ENCODE measurements around the gene GRIK4.

The GRIK4 gene

DNA sequence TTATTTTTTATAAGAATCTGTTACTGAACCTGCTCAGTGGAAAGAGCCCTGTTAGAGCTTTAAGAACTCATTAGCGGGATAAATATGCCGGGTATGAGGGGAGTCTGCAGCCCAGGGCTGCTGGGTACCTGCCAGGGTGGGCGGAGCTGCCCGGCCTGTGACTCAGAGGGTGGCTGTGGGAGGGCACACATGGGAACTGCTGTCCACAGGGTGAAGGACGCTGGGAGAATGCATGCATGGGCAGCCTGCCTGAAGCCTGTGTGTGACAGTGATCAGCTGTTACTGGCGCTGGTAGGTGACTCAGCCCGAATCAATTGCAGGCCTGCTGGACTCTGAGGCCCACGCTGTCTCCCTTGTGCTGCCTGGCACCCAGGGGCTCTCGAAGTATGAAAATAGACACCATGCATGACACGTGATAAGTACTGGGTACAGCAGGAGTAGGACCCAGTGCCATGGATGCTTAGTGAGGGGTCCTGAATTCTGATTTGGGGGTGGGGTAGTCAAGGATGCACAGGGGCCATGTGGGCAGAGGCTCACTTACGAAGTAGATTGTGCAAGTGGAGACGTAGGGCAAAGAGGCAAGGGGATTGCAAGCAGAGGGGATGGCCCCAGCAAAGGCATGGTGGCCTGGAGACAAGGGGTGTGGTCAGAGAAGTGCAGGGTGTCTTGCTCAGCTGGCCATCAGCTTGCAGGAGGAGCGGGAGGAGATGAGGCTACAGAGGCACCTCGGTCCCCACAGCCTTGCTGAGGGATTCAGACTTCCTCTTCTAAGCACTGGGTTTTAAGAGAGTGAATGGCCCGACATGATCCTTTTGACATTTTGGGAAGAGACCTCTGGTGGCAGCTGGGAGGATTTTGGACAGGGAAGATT, 36.5 kb downstream of the GRIK4 start:
- no peak for DNase-seq (ENCODE audit: low read depth in 3 of 3)

DNA sequence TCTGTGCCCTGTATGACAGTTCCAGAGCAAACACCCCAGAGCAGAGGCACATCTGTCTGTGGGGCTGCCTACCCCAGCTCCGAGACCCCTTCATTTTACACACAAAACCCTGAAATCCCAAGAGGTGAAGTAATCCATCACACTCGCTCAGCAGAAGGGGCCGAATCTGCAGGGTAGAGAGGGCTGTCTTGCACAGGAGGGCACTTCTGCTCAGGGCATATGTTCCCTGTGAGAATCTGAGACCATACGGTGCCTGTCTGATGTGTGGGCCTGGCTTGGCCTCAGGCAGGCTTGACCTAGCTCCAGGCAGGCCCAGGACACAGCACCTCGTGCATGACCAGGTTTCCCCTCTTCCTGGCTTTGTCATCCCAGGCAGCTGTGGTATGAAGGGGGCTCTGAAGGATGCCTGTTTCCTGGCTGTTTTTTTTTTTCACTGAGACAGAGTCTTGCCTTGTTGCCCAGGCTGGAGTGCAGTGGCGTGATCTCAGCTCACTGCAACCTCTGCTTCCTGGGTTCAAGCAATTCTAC, 37.2 kb downstream of the GRIK4 start:
- DNase-seq (ENCODE audit: low read depth in 3 of 3): no peak

DNA sequence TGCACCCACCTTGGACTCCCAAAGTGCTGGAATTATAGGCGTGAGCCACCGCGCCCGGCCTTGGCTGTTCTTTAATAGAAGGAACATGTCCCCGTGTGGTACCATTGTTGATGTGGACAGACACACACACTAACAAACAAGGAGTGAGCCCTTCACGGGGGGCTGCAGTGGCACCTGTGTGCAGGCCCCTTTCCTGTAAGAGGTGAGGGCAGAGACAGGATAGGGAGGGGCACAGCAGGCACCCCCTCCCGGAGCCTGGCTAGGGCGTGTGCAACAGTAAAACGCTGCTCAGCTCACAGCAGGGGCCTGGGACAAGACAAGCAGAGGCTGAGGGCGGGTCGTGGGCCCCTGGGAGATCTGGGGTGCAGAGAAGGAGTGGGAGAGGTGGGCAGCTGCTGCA, 37.8 kb downstream of the GRIK4 start:
- DNase-seq (ENCODE audit: low read depth in 3 of 3): no peak

DNA sequence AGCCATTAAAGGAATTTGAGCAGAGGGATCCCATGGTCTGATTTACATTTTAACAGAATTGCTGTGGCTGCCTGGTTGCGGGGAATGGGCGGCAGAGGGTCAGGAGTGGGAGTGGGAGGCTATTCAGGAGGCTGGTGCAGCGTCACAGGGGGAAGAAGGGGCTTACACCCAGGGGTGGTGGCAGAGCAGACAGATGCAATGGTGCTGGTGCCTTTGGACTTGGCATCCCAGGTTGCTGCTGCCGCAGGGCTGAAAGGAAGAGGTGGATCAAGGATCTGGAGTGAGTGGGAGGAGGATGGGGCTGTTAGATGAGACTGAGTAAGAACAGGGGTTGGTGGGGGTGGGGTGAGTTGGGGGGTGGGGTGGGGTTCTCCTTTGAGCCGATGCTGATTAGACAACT, 38.5 kb downstream of the GRIK4 start:
- no peak for DNase-seq (ENCODE audit: low read depth in 3 of 3)

DNA sequence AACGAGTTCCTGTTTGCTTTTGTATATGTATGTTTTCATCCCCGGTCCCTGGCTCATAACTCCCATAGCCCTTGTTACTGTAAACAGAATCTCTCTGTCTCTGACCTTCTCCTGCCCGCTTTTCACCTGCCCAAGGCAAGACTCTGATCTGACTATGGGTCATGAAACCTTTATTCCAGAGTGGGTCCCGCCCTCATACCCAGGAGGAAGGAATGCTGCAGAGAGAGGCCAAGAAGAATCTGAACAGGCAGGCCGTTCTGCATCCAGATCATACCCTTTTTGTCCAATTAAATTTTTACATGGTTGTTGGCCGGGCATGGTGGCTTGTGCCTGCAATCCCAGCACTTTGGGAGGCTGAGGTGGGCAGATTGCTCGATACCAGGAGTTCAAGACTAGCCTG, 39.6 kb downstream of the GRIK4 start:
- no peak for DNase-seq (ENCODE audit: low read depth in 3 of 3)

DNA sequence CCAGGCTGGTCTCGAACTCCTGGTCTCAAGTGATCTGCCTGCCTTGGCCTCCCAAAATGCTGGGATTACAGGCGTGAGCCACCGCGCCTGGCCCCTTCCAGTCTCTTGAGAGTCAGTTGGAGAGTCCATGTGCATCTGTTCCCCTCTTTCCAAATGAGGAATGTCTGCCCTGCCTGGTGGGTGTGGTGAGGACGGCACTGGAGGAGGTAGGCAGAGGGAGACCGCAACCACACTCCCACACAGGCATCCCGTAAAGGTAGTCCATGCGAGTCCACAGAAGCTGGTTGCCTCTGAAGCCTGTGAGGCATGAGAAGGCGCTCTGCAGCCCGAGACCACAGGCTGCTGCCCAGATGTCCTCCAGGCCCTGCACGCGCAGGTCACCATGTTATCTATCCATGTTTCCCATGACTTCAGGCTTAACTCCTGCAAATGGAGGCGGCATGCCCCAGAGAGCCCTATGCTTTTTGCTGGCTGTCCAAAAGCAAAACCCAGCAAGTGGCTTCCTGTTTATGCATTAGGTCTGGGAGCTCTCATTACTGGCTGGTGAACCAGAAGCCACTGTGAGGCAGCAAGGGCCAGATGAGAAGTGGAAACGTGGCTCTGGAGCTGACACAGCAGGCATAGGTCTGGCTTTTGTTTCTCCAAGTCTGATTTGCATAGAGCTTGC, 43.4 kb downstream of the GRIK4 start:
- no peak for DNase-seq (ENCODE audit: low read depth in 3 of 3)

DNA sequence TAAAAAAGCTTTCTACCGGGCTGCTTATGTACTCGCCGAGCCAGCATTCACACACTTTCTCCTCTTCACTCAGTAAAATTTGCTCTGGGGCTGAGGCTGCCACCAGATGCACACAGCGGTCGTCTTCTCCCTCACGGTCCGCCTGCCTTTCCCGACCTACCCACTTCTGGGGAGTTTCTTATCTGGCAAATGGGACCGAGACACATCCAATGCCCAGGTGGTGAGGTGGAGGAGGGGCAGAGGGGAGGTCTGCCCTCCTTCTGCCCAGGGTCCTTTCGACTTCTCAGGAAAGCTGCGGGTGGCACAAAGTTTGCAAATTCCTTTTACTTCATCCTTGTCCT, 43.9 kb downstream of the GRIK4 start:
- DNase-seq (ENCODE audit: low read depth in 3 of 3): no peak

DNA sequence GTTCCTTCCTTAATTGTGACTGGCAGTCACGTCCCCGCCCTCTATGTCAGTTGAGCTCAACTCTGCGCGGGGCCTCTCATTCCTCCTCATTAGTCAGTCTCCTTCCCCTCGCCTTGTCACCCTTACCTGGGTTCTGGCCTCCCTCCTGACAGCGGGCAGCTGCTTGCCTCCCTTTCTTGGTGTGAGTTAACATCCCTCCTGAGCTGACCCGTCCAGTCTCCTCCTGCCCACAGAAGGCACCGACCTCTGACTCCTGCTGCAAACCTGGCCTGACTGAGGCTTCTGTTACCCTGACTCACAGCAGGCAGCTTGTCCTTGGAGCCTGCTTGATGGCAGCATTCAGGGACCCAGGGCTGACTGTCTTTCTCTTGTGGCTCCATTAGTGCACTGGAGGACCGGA, 45.2 kb downstream of the GRIK4 start:
- no peak for DNase-seq (ENCODE audit: low read depth in 3 of 3)

DNA sequence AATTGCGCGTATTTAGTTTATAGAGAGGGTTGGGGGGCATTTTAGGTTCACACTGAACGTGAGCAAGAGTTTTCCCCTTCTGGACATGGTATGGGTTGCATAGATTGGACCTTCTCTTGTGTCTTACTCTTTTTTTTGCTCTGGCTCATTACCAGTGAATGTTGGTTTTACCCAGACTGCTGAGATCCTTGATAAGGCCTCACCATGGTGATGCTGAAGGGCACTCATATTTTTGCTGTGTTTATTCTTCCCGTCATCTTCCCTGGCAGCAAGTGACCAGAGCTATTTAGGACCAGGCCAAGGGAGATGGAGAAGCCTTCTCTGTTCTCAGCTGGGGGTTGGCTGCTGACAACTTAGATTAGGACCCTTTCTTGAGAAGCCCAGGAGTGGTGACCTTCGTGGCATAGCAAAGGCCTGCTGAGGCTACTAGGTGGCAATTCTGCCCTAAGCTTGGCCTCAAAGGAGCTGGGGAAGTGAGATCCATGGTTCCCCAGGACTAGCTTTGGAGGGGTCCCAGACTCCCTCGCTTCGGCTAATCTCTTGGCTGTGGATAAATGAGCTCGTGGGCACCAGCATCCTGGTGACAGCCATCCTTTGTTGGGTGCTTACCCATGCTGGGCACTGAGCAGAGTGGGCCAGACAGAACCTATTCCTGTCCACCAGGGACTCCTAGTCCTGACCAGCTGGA, 47.3 kb downstream of the GRIK4 start:
- DNase-seq (ENCODE audit: low read depth in 3 of 3): no peak

DNA sequence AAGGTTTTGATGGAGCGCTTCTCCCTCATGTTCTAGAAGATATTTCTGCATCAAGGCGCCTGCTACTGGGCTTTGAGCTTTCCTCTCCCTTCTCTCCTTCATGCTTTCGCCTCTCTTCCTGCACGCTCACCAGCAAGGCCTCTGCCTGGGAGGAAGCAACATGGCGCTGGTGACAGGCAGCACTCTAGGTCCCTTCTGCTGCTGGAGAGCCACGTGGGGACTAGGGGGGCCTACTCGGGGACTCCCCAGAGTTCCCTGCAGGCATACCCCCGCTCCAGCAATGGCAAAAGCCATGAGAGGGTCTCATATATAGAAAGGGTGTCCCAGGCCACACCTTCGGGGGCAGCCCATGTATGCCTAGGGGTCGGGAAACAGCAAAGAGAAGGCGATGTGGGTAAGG, 49.7 kb downstream of the GRIK4 start:
- DNase-seq (ENCODE audit: low read depth in 3 of 3): no peak

DNA sequence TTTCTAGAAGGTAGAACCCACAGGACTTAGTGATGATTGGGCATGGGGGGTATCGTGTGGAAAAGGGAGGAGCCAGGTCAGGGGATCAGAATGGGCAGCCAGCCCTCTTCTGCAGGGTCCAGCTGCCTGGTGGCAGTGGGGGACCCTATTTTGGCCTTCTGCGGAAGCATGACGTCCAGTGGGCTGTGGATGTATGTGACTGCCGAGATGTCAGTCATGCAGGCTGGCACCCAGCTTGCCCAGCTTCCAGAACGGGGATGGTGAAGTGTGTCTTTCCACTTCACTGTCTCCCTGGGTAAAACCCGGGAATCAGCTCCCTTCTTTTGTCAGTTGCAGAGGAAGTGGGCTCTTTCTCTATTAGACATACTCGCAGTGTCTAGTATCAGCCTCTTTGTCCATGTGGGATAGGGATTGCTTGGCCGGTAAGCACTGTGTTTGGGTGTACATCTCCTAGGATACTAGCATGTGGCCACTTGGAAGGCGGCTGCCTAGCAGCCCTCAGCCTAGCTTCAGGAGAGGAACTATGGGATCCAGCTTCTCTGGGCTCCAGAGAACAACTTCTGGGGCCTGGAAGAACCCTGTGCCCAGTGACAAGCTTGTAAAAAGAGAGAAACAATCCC, 51.4 kb downstream of the GRIK4 start:
- DNase-seq (ENCODE audit: low read depth in 3 of 3): no peak

DNA sequence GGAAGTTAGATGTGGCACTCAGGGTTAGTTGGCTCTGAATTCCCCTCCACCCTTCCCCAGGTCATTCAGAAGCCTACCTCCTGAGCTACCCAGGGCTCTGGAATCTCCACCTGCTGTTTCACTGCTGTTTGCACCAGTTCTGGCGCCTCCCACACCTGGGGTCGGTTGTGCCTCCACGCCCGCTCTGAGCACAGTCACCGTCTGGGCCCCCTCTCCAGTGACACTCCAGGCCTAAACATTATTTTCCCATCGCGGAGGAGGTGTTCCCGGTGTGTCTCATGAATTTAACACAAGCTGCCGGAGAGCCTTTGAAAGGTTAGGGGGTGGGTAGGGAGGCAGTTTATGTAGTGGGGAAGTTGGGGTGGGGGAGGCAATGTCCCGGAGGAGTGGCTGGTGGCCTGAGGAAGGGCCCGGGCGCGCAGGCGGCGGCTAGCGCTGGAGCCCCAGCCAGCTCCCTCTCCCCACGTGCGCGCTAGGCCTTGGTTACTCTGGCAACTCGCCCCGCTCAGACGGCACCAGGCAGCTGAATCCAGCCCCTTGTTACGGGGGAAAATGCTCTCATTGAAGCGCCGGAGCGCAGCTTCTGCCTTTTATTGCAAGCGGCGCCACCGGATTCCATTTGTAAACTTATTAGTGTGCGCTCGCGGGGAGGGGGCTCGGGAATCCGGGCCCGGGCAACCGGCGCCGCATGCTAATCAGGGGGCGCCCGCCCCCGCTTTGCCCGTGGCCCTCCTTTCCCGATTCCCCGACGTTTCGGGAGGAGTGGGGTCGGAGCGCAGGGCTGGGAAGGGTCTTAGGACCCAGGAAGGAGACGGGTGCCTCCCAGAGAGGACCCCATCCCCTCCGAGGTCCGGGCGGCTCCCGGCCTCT, 52.4 kb downstream of the GRIK4 start:
- no peak for DNase-seq (ENCODE audit: low read depth in 3 of 3)

DNA sequence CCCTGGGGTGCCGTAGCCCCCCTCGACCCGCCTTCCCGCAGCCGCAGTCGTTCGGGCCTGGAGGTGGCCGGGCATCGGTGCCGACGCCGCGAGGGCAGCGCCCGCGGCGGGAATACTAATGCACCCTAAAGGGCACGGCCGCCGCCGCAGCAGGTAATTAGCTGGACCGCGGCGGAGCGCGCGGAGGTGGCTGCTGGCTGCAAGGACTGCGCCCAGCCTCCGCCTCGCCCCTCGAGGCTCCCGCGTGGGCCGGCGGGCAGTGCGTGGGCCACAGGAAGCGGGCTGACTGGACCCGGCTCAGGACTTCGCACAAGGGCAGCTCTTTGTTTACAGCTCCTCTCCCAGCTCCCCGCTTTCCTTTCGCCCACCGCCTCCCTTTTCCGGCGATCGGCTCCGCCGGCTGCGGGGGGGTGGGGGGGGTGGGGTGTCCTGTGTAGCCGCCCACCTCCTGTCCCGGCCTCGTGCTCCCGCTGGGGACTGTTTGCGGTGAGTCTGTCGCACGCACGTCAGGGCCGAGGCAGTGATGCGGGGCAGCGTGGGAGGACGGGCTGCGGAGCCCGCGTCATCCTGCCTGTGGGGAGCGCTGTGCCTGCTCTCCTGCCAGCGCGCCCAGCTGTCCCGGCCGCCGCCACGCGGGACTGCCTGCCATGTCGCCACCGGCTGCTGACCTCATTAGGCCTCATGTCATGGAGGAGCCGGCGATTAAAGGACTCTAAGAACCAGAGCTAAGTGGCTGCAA, 53.2 kb downstream of the GRIK4 start:
- peak; percentile 14 to 29 (median 16) for DNase-seq (ENCODE audit: low read depth in 3 of 3)

DNA sequence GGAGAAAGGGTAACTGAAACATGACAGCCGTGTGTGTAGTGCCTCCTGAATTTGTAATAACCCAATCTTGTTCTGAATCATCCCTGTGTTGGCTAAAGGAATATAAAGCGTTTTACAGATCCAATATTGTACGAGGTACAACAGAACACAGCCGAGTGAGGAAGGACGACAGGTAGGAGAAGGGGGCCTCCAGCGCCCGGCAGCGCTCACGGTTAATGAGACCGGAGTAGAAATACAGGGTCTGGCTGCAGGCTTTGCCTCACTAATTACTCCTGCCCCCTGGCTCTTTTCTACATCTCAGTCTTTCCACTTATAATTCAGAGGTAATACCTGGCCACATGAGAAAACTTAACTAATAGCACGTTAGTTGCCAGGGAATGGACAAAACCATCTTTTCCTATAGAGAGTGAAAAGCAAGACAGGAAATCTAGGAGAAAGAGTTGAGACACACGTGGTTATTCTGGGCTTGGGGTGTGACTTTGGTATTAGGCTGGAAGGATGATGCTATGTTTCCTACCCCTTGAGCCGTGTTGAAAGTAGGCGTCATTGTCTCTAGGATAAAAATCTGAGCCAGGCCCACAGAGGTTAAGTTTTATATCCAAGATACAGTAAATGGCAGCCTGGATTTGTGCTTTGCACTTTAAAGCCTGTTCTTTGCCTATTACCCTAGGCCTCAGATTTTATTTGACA, 54.1 kb downstream of the GRIK4 start:
- DNase-seq (ENCODE audit: low read depth in 3 of 3): no peak

DNA sequence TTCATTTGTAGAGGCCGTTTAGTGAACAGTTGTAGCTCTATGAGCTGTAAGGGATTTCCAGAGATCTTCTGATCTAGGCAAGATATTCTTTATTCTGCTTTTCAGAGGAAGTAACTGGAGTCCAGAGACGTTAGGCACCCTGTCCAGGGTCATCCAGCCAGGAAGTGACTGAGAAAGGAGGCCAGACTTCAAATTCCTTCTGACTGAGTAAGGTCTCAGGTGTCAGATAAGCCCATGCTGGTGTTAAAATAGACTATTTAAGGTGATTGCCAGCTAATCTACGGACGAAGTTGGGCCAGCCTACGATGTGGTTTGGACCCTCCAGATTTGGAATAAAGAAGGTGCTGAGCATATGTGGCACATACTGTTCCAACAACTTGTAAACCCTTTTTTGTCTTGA, 54.6 kb downstream of the GRIK4 start:
- no peak for DNase-seq (ENCODE audit: low read depth in 3 of 3)

DNA sequence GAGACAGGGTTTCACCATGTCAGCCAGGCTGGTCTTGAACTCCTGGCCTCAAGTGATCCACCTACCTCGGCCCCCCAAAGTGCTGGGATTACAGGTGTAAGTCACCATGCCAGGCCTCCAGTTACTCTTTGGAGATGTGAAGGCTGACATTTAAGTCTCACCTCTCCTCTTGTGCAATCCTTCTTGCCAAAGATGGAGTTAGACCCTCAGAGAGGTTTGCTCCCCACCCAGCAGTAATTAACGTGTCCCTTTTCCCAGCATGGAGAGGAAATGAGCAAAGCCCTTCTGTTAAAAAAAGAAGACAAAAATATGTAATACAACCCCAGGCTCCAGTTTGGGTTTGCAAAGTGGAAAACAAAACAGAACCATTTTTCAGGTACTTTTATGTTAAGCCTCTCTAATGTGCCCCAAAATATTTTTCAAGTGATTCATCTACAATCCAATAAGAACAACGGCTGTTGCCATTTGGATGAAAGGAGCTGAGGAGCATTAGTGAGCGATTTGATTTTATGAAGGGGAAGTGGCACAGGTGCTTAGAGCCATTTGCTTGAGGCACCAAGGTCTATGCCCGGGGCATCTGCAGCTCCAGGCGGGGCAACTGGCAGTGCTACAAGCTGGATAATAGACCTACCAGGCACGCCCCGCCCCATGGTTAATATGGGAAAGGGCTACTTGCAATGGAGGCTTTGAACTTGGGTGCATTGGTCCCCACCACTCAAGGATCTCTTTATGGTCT, 57.2 kb downstream of the GRIK4 start:
- no peak for DNase-seq (ENCODE audit: low read depth in 3 of 3)

DNA sequence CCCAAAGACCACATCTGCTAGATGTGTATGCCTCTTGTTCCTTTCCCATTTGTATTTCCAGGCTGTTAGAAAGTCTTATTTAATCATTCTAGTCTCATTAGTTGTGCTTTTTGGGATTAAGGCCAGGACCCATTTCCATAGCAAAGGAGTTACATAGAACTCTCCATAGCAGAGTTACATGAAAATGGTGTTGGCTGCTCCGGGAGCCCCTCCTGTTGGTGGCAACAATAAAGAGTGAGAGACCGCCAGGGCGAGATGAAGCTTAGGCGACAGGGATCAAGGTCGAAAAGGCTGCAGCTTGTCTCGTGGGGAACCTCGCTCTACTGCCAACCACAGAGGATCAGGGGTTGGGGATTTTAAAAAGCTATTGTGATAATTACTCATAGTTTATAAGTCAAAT, 58.3 kb downstream of the GRIK4 start:
- no peak for DNase-seq (ENCODE audit: low read depth in 3 of 3)

DNA sequence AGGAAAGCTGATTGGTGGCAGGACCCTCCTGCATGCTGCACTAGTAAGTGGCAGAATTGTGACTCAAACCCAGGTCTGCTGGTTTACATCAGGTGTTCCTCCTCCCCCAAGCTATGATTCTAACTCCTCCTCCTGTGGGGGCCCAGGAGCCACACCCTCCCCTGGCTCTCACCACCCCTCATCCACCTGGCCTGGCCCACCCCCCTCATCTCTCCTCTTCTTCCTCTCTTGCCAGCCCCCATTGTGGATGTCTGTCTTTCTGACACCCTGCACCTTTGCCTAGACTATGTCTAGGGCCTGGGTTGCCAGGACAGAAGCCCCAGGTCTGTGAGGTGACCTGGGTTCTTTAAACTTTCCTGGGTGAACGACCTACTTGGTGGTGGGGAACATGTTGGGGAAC, 59.9 kb downstream of the GRIK4 start:
- no peak for DNase-seq (ENCODE audit: low read depth in 3 of 3)

DNA sequence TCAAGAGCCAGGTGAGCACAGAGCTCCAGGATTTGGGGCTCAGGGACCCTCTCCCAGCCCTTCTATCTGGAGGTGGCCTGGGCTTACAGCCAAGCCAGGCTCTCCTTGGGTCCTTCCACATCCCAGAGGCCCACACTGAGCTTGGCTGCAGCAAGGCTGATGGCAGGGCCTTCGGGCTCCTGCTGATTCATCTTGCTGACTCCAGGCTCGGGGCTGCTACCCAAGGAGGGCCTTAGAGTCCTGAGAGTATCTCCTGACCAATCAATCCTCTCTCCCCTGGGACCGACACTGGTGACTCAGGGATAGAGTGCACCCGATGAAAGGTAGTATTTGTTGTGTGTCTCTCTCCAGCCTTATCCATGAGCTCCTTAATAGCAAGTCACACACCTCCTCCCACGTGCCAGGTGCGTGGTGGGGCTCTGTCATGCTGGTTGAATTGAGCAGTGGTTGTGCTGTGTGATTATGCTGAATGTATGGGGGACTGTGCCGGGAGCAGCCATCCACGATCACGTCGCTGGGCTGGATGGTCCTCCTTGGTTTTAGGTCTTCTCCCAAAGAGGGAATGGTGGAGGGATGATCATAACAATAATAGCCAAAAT, 62.3 kb downstream of the GRIK4 start:
- no peak for DNase-seq (ENCODE audit: low read depth in 3 of 3)

All from stimulated activated CD4-positive, alpha-beta T cell treated with anti-CD3 and anti-CD28 coated beads, TNF-alpha, amount 100 ng/mL, for 48 hours (primary cell).